Activated naive CD4-positive, alpha-beta T cell treated with anti-CD3 and anti-CD28 coated beads, Interleukin-2, amount 50 U/mL, for 24 hours (primary cell): ENCODE data around the gene IMMP2L.

ENCODE experiments used
- H3K27ac Mint-ChIP-seq: one replicate; pipeline ENCODE4 v1.8.0; 2021; ENCODE audit warnings: mild to moderate bottlenecking, mixed read lengths
- H3K27me3 Mint-ChIP-seq: one replicate; pipeline ENCODE4 v1.8.0; 2021; ENCODE audit warnings: mixed read lengths
- H3K36me3 Mint-ChIP-seq: one replicate; pipeline ENCODE4 v1.8.0; 2021; ENCODE audit warnings: mixed read lengths
- H3K4me1 Mint-ChIP-seq: one replicate; pipeline ENCODE4 v1.8.0; 2021; ENCODE audit warnings: mixed read lengths
- H3K4me3 Mint-ChIP-seq: one replicate; pipeline ENCODE4 v1.8.0; 2021; ENCODE audit warnings: mild to moderate bottlenecking, mixed read lengths
- H3K9me3 Mint-ChIP-seq: one replicate; pipeline ENCODE4 v1.8.0; 2021; ENCODE audit warnings: mixed read lengths

The IMMP2L gene

DNA sequence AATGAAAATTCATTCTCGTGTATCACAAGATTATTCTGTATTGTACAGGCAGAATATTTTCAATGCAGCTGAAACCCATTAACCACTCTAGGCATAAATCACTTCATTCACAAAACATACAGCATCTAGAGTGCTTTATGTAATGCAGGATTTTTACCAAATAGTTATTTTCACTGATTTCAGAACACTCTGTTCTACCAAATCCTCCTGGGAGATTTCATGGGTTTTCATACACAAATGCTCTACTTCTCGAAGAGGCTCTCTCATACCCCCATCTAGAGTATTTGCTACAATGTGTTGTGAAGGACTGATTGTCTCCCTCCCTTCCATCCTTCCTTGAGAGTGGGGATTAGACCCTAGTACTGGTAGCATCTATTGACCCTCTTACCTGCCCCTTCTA, 680.6 kb downstream of the IMMP2L start:
- H3K4me3 Mint-ChIP-seq = no peak overlapping the region
- no peak overlapping the region for H3K27ac Mint-ChIP-seq
- peaks cover under 1% of the 10 kb centered on the region for H3K9me3 Mint-ChIP-seq
- H3K4me1 Mint-ChIP-seq = peaks cover 5% of the 10 kb centered on the region
- peaks cover under 1% of the 10 kb centered on the region for H3K36me3 Mint-ChIP-seq
- no peaks in the 10 kb centered on the region for H3K27me3 Mint-ChIP-seq

DNA sequence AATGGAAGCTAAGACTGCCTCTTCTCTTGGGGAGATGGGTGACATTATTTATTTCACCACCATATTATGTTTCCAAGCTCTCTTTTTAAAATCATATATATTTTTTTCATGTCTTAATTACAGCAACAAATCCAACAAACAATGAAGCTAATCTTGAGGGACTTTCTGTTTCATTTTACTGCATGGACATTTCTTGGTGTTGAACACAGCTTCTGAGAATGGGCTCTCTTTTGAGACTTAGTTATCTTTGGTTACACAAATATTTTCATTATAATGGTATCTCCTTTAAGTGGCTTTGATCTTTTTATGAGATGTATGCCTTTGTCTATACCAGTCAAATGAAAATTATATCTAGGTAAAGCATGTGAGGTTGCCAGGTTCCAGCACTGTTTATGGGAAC, 681.3 kb downstream of the IMMP2L start:
- peaks cover 5% of the 10 kb centered on the region for H3K9me3 Mint-ChIP-seq
- H3K36me3 Mint-ChIP-seq = peaks cover 2% of the 10 kb centered on the region
- H3K27ac Mint-ChIP-seq = no peak overlapping the region
- no peak overlapping the region for H3K4me3 Mint-ChIP-seq
- H3K4me1 Mint-ChIP-seq = peaks cover 5% of the 10 kb centered on the region
- H3K27me3 Mint-ChIP-seq = no peaks in the 10 kb centered on the region

DNA sequence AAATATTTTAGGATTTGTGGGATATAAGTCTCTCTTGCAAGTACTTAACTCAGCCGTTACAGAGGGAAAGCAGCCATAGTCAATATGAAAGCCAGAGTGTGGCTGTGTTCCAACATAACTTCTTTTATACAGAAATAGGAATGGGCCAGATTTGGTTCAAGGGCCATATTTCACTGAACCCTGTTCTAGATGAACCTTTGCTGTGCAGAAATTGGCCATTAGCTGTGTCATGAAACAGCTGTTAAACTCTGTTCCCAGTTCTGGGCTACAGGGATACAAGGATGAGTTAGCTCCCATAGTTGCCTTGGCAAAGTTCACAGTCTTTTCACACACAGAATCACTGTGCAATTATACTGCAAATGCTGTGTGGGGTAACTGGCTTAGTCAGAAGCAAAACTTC, 685.3 kb downstream of the IMMP2L start:
- peaks cover 3% of the 10 kb centered on the region for H3K4me1 Mint-ChIP-seq
- H3K27ac Mint-ChIP-seq = no peak overlapping the region
- no peaks in the 10 kb centered on the region for H3K27me3 Mint-ChIP-seq
- peaks cover 5% of the 10 kb centered on the region for H3K9me3 Mint-ChIP-seq
- peaks cover 2% of the 10 kb centered on the region for H3K36me3 Mint-ChIP-seq
- H3K4me3 Mint-ChIP-seq = no peak overlapping the region

DNA sequence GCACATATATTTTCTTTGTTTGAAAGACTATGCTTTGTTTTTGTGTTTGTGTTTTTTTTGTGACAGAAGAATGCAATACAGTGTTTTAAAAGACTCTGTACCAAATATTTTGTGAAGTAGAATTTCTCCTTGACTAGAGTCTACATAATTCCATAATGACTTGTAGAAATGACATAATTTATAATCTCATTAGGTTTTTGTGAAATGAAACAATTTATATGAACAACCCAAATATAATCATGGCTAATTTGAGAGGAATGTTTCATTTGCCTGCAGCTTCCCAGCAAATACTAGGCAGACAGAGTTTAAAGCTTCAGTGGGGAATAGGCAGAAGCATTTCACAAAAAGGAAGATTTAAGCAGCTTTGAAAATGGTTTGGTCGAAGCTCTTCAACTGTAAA, 686.9 kb downstream of the IMMP2L start:
- Mint-ChIP-seq H3K36me3 (peaks cover 2% of the 10 kb centered on the region), H3K4me3 (no peak overlapping the region), H3K4me1 (no peaks in the 10 kb centered on the region), H3K27ac (no peak overlapping the region), H3K9me3 (peaks cover 5% of the 10 kb centered on the region), H3K27me3 (no peaks in the 10 kb centered on the region)

DNA sequence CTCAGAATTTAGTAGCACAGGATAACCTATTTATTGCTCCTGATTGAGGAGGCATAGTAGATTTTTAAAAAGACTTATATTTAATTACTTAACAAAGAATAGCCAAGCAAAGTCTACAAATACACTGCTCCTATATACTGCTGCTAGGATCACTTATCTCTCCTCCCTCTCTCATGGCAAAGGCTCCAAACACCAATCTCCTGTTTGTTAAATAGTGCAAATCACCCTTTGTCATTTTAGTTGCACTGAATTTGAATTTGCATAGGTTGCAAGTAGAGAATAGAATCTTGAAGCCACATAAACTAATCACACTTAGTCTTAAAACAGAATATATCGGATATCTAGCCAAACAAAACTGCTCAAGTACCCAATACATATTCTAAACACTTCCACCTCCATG, 690.4 kb downstream of the IMMP2L start:
- Mint-ChIP-seq H3K4me3 (no peak overlapping the region), H3K36me3 (peaks cover 2% of the 10 kb centered on the region), H3K4me1 (no peaks in the 10 kb centered on the region), H3K27me3 (no peaks in the 10 kb centered on the region), H3K9me3 (peaks cover 5% of the 10 kb centered on the region), H3K27ac (no peak overlapping the region)

DNA sequence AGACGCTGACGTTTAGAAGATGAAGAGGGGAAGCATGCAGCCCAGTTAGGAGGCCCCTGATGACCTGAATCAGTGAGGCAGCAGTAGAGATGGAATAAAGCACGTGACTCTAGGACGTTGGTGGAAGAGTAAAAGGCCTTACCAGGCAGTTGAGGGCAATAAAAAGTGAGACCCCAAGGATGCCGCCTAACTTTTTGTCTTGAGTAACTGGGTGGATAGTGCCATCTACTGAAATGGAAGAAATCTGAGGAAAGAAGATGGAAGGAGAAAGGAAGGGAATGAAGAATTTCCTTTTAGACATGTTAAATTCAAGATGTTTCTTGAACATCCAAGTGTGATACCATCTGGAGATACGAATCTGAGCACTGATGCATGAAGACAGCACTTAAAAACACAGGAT, 691.4 kb downstream of the IMMP2L start:
- Mint-ChIP-seq H3K36me3 (peaks cover 2% of the 10 kb centered on the region), H3K4me3 (no peak overlapping the region), H3K9me3 (no peaks in the 10 kb centered on the region), H3K27me3 (no peaks in the 10 kb centered on the region), H3K4me1 (peaks cover 3% of the 10 kb centered on the region), H3K27ac (no peak overlapping the region)

DNA sequence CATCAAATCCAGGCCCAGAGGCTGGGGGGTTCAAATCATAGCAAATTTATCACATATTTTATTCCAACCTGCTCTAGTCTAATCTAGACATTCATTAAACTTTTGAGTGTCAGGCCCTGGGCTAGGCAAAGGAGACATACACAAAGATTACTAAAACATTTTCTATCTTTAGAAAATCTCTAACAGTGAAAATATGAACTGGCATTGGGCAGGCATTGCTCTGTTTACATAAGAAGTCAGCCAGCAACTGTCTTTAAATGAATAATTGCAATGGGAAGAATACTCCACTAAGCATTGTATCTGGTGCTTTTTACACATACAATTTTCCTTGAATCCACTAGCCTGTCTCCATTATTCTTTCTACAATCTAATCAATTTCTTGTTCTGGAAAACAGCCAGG, 693.8 kb downstream of the IMMP2L start:
- Mint-ChIP-seq H3K27me3 (no peaks in the 10 kb centered on the region), H3K4me1 (peaks cover 4% of the 10 kb centered on the region), H3K27ac (no peak overlapping the region), H3K36me3 (peaks cover 2% of the 10 kb centered on the region), H3K4me3 (no peak overlapping the region), H3K9me3 (no peaks in the 10 kb centered on the region)

DNA sequence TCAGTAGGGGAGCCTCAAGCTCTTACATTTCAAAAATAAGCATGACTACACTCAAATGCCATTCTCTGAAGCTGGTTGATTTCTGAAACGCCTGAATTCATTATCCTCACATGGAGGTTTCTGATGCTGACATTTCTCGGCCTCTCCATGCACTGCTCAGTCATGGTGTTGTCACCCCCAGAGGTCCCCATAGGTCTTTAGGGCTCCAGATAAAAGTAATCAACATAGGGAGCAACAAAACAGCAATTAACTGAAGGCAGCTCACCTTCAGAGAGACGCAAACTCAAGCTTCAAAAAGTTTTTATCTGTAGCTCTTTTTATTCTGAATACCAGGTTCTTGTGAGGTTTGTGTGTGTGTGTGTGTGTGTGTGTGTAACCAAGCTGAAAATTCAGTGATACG, 694.5 kb downstream of the IMMP2L start:
- Mint-ChIP-seq H3K27ac (no peak overlapping the region), H3K27me3 (no peaks in the 10 kb centered on the region), H3K4me3 (no peak overlapping the region), H3K9me3 (no peaks in the 10 kb centered on the region), H3K4me1 (peaks cover 4% of the 10 kb centered on the region), H3K36me3 (peaks cover 2% of the 10 kb centered on the region)

DNA sequence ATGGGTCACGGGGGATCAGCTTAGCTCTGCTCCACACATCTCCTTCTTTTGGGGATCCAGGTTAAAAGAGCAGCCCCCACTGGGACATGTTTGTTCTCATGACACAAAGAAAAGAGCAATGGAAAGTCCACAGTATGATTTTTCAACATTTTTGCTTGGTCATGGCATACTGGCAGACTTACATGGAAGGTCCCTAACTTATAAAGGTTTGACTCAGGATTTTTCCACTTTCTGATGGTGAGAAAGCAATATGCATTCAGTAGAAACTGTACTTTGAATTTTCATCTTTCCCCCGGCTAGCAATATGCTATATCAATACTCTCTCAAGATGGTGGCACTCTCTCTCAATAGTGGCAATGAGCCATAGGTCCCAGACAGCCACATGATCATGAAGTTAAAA, 699.0 kb downstream of the IMMP2L start:
- H3K4me3 Mint-ChIP-seq = no peak overlapping the region

DNA sequence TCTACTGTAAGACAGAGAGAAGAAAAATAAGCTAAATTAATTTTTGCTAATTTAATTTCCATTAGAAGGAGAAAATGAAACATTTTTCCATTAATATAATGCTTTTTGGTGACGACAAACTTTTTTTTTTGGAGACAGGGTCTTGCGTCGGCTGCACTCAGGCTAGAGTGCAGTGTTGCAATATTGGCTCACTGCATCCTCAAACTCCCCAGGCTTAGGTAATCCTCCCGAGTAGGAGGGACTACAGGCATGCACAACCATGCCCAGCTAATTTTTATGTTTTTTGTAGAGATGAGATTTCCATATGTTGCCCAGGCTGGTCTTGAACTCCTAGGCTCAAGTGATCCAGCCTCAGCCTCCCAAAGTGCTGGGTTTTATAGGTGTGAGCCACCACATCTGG, 701.1 kb downstream of the IMMP2L start:
- Mint-ChIP-seq H3K27me3 (no peaks in the 10 kb centered on the region), H3K36me3 (peaks cover 4% of the 10 kb centered on the region), H3K4me1 (peaks cover 3% of the 10 kb centered on the region), H3K9me3 (no peaks in the 10 kb centered on the region), H3K27ac (no peak overlapping the region), H3K4me3 (no peak overlapping the region)

More for the DNA sequence above, 699.0 kb downstream of the IMMP2L start:
- Mint-ChIP-seq H3K27me3 (no peaks in the 10 kb centered on the region), H3K27ac (no peak overlapping the region), H3K9me3 (no peaks in the 10 kb centered on the region), H3K4me1 (peaks cover 4% of the 10 kb centered on the region), H3K36me3 (peaks cover 4% of the 10 kb centered on the region)

DNA sequence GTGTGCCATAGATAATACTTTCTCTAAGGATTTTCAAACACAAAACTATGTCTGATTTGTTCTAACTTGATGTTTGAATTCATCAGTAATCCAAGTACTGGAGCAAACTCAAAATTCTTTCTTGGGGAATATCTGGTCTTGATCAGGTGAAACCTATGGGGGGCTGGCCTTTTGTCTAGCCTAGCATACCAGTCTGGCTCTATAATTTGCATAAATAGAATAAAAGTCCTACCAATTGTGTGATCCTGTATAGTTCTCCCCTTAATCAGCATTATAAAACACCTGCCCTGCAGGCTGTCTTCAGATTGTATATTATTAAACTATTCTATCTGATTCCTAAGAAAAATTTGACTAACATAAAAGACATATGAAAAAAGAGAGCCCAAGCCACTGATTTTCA, 705.2 kb downstream of the IMMP2L start:
- no peaks in the 10 kb centered on the region for H3K27me3 Mint-ChIP-seq

DNA sequence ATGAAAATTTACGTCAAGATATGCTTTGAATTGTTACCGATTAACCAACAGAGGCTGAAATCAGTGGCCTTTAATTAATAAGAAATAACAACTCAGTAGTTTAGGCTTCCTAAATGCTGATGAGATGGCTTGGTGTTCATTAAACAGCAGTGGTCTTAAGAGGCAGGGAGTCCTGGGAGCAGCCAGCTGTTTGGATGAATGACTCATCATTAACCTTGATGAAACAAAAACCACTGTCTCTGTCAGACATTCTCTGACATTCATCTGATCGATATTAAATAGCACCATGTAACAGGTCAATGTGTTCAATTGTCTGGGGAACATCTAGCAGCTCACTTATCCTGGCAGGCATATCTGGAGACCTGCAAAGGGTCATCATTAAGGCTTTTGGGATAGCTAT, 705.6 kb downstream of the IMMP2L start:
- H3K4me3 Mint-ChIP-seq = no peak overlapping the region
- no peaks in the 10 kb centered on the region for H3K36me3 Mint-ChIP-seq
- H3K4me1 Mint-ChIP-seq = no peaks in the 10 kb centered on the region
- no peak overlapping the region for H3K27ac Mint-ChIP-seq
- H3K27me3 Mint-ChIP-seq = no peaks in the 10 kb centered on the region
- peaks cover 3% of the 10 kb centered on the region for H3K9me3 Mint-ChIP-seq

More for the DNA sequence above, 705.2 kb downstream of the IMMP2L start:
- H3K36me3 Mint-ChIP-seq = no peaks in the 10 kb centered on the region
- H3K4me3 Mint-ChIP-seq = no peak overlapping the region
- no peaks in the 10 kb centered on the region for H3K9me3 Mint-ChIP-seq
- H3K4me1 Mint-ChIP-seq = no peaks in the 10 kb centered on the region
- no peak overlapping the region for H3K27ac Mint-ChIP-seq

DNA sequence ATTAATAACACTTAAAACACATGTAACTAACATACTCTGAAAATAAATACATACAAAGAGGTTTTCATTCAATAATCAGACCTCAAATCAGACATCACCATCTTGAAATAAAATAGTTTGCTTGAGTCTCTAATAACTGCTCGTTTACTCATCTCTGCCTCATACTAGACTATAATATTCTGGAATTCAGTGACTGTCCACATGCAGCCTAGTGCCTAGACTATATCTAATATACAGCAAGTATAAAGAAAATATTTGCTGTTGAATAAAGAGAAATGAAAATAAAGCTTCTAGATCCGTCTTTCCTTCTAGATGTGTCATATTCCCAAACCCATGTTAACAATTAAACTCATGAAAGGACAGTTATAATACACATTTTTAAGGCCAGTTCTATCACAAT, 707.6 kb downstream of the IMMP2L start:
- Mint-ChIP-seq H3K9me3 (peaks cover 6% of the 10 kb centered on the region), H3K27me3 (no peaks in the 10 kb centered on the region), H3K36me3 (no peaks in the 10 kb centered on the region), H3K4me3 (no peak overlapping the region), H3K27ac (no peak overlapping the region), H3K4me1 (no peaks in the 10 kb centered on the region)

DNA sequence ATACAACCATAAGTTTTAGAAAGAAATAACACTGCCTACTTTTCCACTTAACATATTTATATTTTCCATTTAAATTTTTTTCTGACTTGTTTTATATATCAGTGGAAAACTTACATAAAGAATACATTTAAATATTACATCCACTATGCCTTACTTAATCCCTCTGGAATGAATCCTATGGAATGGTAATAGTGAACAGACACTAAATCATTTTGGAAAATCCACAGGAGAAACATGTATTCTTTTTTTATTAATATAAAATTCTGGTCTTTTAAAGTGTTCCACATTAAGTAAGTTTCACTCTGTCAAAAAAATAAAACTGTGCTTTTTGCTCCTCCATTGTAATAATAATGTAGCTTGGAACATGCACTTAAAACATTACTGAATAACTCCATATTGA, 708.1 kb downstream of the IMMP2L start:
- H3K9me3 Mint-ChIP-seq = peaks cover 6% of the 10 kb centered on the region

DNA sequence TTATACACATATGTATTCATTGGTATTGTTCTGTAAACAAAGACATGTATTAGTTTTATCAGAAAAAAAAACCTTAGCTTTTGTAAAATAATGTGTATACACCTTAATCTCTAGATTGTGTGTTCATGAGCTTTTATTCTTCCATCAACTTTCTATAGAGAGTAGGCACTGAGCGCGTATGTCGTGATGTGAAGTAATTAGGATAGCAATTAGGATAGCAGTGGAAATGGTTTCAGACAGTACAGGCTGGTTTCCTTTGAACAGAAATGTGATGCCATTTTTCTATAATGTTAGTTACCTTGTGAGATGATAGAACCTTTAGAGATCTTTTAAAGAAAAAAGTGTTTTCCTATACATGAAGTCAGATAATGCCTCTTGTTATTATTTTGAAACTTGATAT, 709.0 kb downstream of the IMMP2L start:
- Mint-ChIP-seq H3K36me3 (peaks cover 3% of the 10 kb centered on the region), H3K27me3 (no peaks in the 10 kb centered on the region)

More for the DNA sequence above, 708.1 kb downstream of the IMMP2L start:
- H3K27me3 Mint-ChIP-seq = no peaks in the 10 kb centered on the region
- no peaks in the 10 kb centered on the region for H3K36me3 Mint-ChIP-seq
- no peaks in the 10 kb centered on the region for H3K4me1 Mint-ChIP-seq
- no peak overlapping the region for H3K4me3 Mint-ChIP-seq
- H3K27ac Mint-ChIP-seq = no peak overlapping the region

DNA sequence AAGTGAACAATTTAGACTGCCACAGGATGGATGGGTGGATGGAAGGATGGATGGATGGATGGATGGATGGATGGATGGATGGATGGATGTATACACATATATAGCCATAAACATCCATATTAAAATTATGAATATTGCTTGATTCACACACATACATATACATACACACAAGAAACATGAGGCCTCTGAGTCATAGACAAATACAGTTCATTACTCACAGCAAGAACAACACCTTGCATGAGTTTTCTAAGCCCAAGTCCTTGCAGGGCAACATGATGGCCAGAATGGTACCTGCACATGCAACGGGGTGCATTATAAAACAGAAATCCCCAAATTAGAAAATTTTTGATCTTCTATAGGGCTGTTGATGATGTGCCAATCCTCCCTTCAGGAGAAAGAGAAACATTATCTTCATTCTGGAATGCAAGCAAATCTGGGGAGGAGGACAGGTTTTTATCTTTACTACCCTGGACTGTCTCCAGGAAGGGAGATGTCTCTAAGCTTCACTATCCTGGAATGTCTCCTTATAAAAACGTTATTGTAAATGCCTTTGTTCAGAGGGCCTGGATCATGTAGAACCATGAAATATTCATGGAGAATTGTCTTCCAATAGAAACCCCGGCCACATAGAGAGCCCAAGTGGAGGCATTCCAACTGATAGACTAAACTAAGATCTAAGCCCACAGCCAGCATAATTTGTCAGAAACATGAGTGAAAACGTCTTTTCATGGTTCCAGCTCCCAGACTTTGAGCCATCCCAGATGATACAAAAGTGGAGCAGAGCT, 709.9 kb downstream of the IMMP2L start:
- H3K36me3 Mint-ChIP-seq = peaks cover 3% of the 10 kb centered on the region
- no peak overlapping the region for H3K4me3 Mint-ChIP-seq
- no peak overlapping the region for H3K27ac Mint-ChIP-seq
- H3K4me1 Mint-ChIP-seq = no peaks in the 10 kb centered on the region
- peaks cover 6% of the 10 kb centered on the region for H3K9me3 Mint-ChIP-seq
- H3K27me3 Mint-ChIP-seq = no peaks in the 10 kb centered on the region

More for the DNA sequence above, 709.0 kb downstream of the IMMP2L start:
- H3K4me1 Mint-ChIP-seq = no peaks in the 10 kb centered on the region
- H3K27ac Mint-ChIP-seq = no peak overlapping the region
- peaks cover 6% of the 10 kb centered on the region for H3K9me3 Mint-ChIP-seq
- H3K4me3 Mint-ChIP-seq = no peak overlapping the region

DNA sequence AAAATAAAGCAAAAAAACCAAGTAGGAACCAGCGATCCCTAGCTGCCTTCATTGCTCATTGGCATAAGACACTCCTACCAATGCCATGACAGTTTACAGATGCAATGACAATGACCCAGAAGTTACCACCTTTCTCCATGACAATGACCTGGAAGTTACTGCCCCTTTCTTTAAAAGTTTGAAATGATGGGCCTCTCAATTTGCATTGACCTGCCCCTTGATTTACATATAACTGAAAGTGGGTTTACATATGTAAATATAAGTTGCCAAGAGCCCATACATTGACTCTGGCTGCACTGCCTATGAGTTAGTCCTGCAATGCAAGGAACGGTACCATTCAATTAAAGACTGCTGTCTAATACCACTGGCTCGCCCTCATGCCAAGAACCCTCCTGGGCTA, 712.1 kb downstream of the IMMP2L start:
- H3K27ac Mint-ChIP-seq = no peak overlapping the region
- peaks cover 3% of the 10 kb centered on the region for H3K36me3 Mint-ChIP-seq
- H3K9me3 Mint-ChIP-seq = peaks cover 6% of the 10 kb centered on the region
- H3K4me3 Mint-ChIP-seq = no peak overlapping the region
- no peaks in the 10 kb centered on the region for H3K4me1 Mint-ChIP-seq
- H3K27me3 Mint-ChIP-seq = no peaks in the 10 kb centered on the region
